Endothelial cell of umbilical vein (primary cell): Measurements from ENCODE around the gene KRT1. TPM values are rescaled to one million over a fixed set of nuclear protein-coding genes. Genes with fewer than 3 reads are reported as not detected.

Experiments used
- BruUV-seq: library from RNA; stranded (reverse); fragments of 400-500 nt; replicated peaks from 2 replicates; lab custom pipeline; 2021; lab: Mats Ljungman, UMichigan
- CTCF ChIA-PET: fragments of 300-600, 350-600 bp; sonication (Branson Sonifier 250); formaldehyde crosslinking; loops from one replicate; lab custom pipeline; 2021; ENCODE audit warnings: antibody characterized with exemption, inconsistent platforms; lab: Charles Lee
- POLR2A ChIA-PET: fragments of 300-600, 350-600 bp; sonication (Branson Sonifier 250); formaldehyde crosslinking; loops from one replicate; lab custom pipeline; 2021; ENCODE audit warnings: antibody characterized with exemption, inconsistent platforms; lab: Charles Lee
- DNase-seq: peaks from one replicate; pipeline ENCODE4 v3.0.0-alpha.2; 2011; ENCODE audit warnings: low read depth, low spot score
- FAIRE-seq: peaks from 2 replicates; lab custom pipeline; 2011; peaks lifted over from hg19 to GRCh38; lab: Jason Lieb, UNC
- H2AFZ ChIP-seq: 2 replicates; pipeline ENCODE4 v1.6.0; 2012; ENCODE audit warnings: low read depth, low read length, control low read depth, inconsistent platforms
- H3K27ac ChIP-seq: 2 replicates; pipeline ENCODE4 v1.5.1; 2011; ENCODE audit warnings: low read depth, mild to moderate bottlenecking, control low read depth, low read length, moderate library complexity; ENCODE audit not compliant: insufficient read depth
- H3K27me3 ChIP-seq, 2 experiments: 2 replicates each; pipeline versions ENCODE4 v1.6.0 to v1.6.1; 2011; ENCODE audit warnings: low read length in 2 of 2, mixed read lengths in 1 of 2; ENCODE audit not compliant: control insufficient read depth in 2 of 2, insufficient read depth in 2 of 2
- H3K36me3 ChIP-seq, 2 experiments: 2 replicates in 1 of 2; 3 replicates in 1 of 2; pipeline ENCODE4 v1.5.1; 2011; ENCODE audit warnings: low read length in 2 of 2, mild to moderate bottlenecking in 1 of 2, moderate library complexity in 1 of 2; ENCODE audit not compliant: control insufficient read depth in 2 of 2, insufficient read depth in 2 of 2; ENCODE audit errors: extremely low read depth in 1 of 2
- H3K4me1 ChIP-seq: 3 replicates; pipeline ENCODE4 v1.5.1; 2011; ENCODE audit warnings: mild to moderate bottlenecking, low read length; ENCODE audit not compliant: control insufficient read depth, insufficient read depth; ENCODE audit errors: extremely low read depth
- H3K4me2 ChIP-seq: 2 replicates; pipeline ENCODE4 v1.6.1; 2011; ENCODE audit warnings: low read length, control low read depth, mixed read lengths; ENCODE audit not compliant: insufficient read depth
- H3K4me3 ChIP-seq, 3 experiments: fragments of 200-600 bp in 1 of 3; sonication (generic), shearing (Covaris generic) in 1 of 3; replicated peaks in 1 of 3; 2 replicates each; pipeline ENCODE4 v1.5.1; 2011 to 2016; ENCODE audit warnings: control low read depth in 3 of 3, low read length in 3 of 3, mild to moderate bottlenecking in 2 of 3, inconsistent platforms in 1 of 3, low read depth in 1 of 3, moderate library complexity in 1 of 3; ENCODE audit not compliant: insufficient read depth in 1 of 3
- H3K79me2 ChIP-seq: 2 replicates; pipeline ENCODE4 v1.6.0; 2012; ENCODE audit warnings: low read length, inconsistent platforms; ENCODE audit not compliant: control insufficient read depth, insufficient read depth
- H3K9ac ChIP-seq: replicated peaks from 2 replicates; pipeline ENCODE3; 2011; ENCODE audit warnings: low read length, control low read depth; ENCODE audit not compliant: insufficient read depth; ENCODE audit errors: extremely low read depth
- H3K9me1 ChIP-seq: replicated peaks from 3 replicates; pipeline ENCODE4 v1.6.0; 2011; ENCODE audit warnings: mild to moderate bottlenecking, low read length; ENCODE audit not compliant: control insufficient read depth, insufficient read depth; ENCODE audit errors: extremely low read depth
- H3K9me3 ChIP-seq: replicated peaks from 2 replicates; pipeline ENCODE4 v1.5.1; 2012; ENCODE audit warnings: low read length, inconsistent platforms; ENCODE audit not compliant: control insufficient read depth, insufficient read depth
- H4K20me1 ChIP-seq: replicated peaks from 2 replicates; pipeline ENCODE3; 2011; ENCODE audit warnings: mild to moderate bottlenecking, low read length; ENCODE audit not compliant: control insufficient read depth, insufficient read depth; ENCODE audit errors: extremely low read depth
- EZH2 ChIP-seq: IDR thresholded peaks from 2 replicates; pipeline ENCODE4 v1.6.1; 2012; ENCODE audit warnings: borderline replicate concordance, low read depth, mild to moderate bottlenecking, moderate library complexity, low read length, inconsistent platforms; ENCODE audit not compliant: severe bottlenecking
- FOS ChIP-seq: IDR thresholded peaks from 2 replicates; pipeline ENCODE4 v1.6.1; 2011; ENCODE audit warnings: mild to moderate bottlenecking, low read length, moderate library complexity, borderline replicate concordance; ENCODE audit not compliant: insufficient read depth
- GATA2 ChIP-seq: IDR thresholded peaks from 2 replicates; pipeline ENCODE4 v1.7.0; 2011; ENCODE audit warnings: low read depth, mild to moderate bottlenecking, moderate library complexity, mixed read lengths, low read length; ENCODE audit not compliant: insufficient read length, insufficient read depth
- JUN ChIP-seq: IDR thresholded peaks from 2 replicates; pipeline ENCODE4 v1.6.1; 2011; ENCODE audit warnings: borderline replicate concordance, low read depth; ENCODE audit not compliant: insufficient read length, insufficient read depth
- MYC ChIP-seq: IDR thresholded peaks from one replicate; pipeline ENCODE4 v1.6.1; 2011; ENCODE audit warnings: mild to moderate bottlenecking, low read depth, low read length
- POLR2A ChIP-seq: IDR thresholded peaks from 2 replicates; pipeline ENCODE4 v1.6.1; 2012; ENCODE audit warnings: low read depth, mild to moderate bottlenecking, control low read depth, low read length
- POLR2AphosphoS5 ChIP-seq: IDR thresholded peaks from 2 replicates; pipeline ENCODE4 v1.6.1; 2012; ENCODE audit warnings: low read depth, mild to moderate bottlenecking, control low read depth, low read length, moderate library complexity; ENCODE audit not compliant: insufficient read depth
- dilution Hi-C: fragments of 300-500 bp; cut with MboI; formaldehyde crosslinking; loops from one replicate; pipeline ENCODE4 v1.15.0; 2019; ENCODE audit warnings: low sequenced_read_pairs; ENCODE audit not compliant: extremely low pct_ligation_motif_present
- intact Hi-C: fragments of 100-400 bp; cut with micrococcal nuclease; formaldehyde crosslinking; loops from one replicate; pipeline ENCODE4 v1.10.0; 2022
- polyA plus RNA-seq, 4 experiments: library from polyadenylated mRNA; depleted of rRNA in 3 of 4; stranded (reverse) in 3 of 4; unstranded in 1 of 4; fragments of >200 nt; gene quantifications; 2 replicates each; pipeline versions ENCODE4 v1.2.1 to v1.2.3, GENCODE V29; 2011 to 2012; ENCODE audit warnings: missing spikeins in 1 of 4
- total RNA-seq: library from RNA; stranded (reverse); gene quantifications from 2 replicates; pipeline ENCODE4 v1.2.3, GENCODE V29; 2021
- TF ChIP-seq, protein P1 (sequence below), 2 donors: IDR thresholded peaks; 1 replicate in 1 of 2; 2 replicates in 1 of 2; pipeline ENCODE4 v1.5.1; 2011; ENCODE audit warnings: low read length in 2 of 2, mild to moderate bottlenecking in 2 of 2, moderate library complexity in 2 of 2, control low read depth in 1 of 2, inconsistent platforms in 1 of 2, low read depth in 1 of 2; ENCODE audit not compliant: insufficient read depth in 1 of 2; ENCODE audit errors: extremely low read depth in 1 of 2
- TF ChIP-seq, protein P2 (sequence below): IDR thresholded peaks from 2 replicates; pipeline ENCODE4 v1.6.1; 2011; ENCODE audit not compliant: insufficient read depth, insufficient read length

Gene KRT1
- total and polyA plus RNA-seq, 2 donors (not counting 3 experiments of a cell fraction or from before 2014, with no cell fraction given), result not detected

DNA sequence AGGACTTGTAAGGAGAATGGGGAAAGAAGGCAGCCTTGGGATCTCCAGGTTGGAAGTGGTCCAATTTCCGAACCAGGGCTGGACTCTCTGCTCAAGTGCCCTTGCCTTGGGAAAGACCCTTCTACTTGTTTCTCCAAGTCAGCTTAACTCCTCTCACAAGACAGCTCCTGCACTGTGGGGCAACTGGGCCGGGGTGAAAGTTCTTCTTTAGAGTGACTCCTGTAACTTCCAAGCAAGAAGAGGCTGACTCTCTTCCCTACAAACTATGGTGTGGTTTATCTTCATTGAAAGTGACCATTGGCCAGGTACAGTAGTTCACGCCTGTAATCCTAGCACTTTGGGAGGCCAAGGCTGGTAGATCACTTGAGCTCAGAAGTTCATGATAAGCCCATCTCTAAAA, 13.7 kb downstream of the KRT1 start:
- H3K4me1 ChIP-seq, result no peaks in the 10 kb centered on the region
- DNase-seq (no peak), FAIRE-seq (no peak)
- TF ChIP-seq FOS (no peak), EZH2 (no peak), POLR2A (no peak), POLR2AphosphoS5 (no peak), MYC (no peak), JUN (no peak), GATA2 (no peak)
- TF ChIP-seq, protein P1, sequence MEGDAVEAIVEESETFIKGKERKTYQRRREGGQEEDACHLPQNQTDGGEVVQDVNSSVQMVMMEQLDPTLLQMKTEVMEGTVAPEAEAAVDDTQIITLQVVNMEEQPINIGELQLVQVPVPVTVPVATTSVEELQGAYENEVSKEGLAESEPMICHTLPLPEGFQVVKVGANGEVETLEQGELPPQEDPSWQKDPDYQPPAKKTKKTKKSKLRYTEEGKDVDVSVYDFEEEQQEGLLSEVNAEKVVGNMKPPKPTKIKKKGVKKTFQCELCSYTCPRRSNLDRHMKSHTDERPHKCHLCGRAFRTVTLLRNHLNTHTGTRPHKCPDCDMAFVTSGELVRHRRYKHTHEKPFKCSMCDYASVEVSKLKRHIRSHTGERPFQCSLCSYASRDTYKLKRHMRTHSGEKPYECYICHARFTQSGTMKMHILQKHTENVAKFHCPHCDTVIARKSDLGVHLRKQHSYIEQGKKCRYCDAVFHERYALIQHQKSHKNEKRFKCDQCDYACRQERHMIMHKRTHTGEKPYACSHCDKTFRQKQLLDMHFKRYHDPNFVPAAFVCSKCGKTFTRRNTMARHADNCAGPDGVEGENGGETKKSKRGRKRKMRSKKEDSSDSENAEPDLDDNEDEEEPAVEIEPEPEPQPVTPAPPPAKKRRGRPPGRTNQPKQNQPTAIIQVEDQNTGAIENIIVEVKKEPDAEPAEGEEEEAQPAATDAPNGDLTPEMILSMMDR (IDR thresholded peaks at IDR 0.05; ENCODE audit: extremely low read depth in 1 of 2, insufficient read depth in 1 of 2, low read depth in 1 of 2, low read length in 2 of 2), result no peak
- TF ChIP-seq, protein P2, sequence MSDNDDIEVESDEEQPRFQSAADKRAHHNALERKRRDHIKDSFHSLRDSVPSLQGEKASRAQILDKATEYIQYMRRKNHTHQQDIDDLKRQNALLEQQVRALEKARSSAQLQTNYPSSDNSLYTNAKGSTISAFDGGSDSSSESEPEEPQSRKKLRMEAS, result no peak
- H3K9me3 ChIP-seq, result no peaks in the 10 kb centered on the region
- no peak overlapping the region for H3K9ac ChIP-seq
- dilution Hi-C loops, result no loop called here
- H3K9me1 ChIP-seq, result no peaks in the 10 kb centered on the region
- no peak overlapping the region for H3K4me3 ChIP-seq
- no peak overlapping the region for H3K27ac ChIP-seq
- BruUV-seq, result no TSS peak
- CTCF ChIA-PET, result interaction anchor here (2.4 kb wide), 1 partner anchor 199 kb away, joined by 6 read pairs; no protein-coding TSS in a partner anchor
- no peaks in the 10 kb centered on the region for H3K36me3 ChIP-seq
- no peak overlapping the region for H3K4me2 ChIP-seq
- POLR2A ChIA-PET, result no interaction called here
- H3K79me2 ChIP-seq, result no peaks in the 10 kb centered on the region
- peaks cover 0 to 3% of the 10 kb centered on the region in 2 experiments for H3K27me3 ChIP-seq
- H4K20me1 ChIP-seq, result no peaks in the 10 kb centered on the region
- intact Hi-C loops, result no loop called here
- H2AFZ ChIP-seq, result no peak overlapping the region
